Ovary (tissue), 9 donors: ENCODE measurements around the gene DOHH. TPM values are rescaled to one million over a fixed set of nuclear protein-coding genes. Genes with fewer than 3 reads are reported as not detected.

Source experiments
- DNase-seq, 5 donors: peaks; one replicate each; pipeline ENCODE4 v3.0.0-alpha.2; 2019 to 2020
- H3K27ac ChIP-seq, 2 donors: fragments of 200-600 bp; one replicate each; pipeline versions ENCODE4 v1.5.1 to v1.8.0; 2019 to 2022
- H3K27me3 ChIP-seq: fragments of 200-600 bp; one replicate; pipeline ENCODE4 v1.8.0; 2022
- H3K36me3 ChIP-seq: fragments of 200-600 bp; sonication (generic); one replicate; pipeline ENCODE4 v1.5.1; 2019
- H3K4me1 ChIP-seq: one replicate; pipeline ENCODE4 v1.8.1; 2013; ENCODE audit warnings: mild to moderate bottlenecking, moderate library complexity; ENCODE audit not compliant: insufficient read depth
- H3K4me3 ChIP-seq: fragments of 200-600 bp; sonication (generic); one replicate; pipeline ENCODE4 v1.5.1; 2017
- H3K9me3 ChIP-seq, 2 donors: fragments of 200-600 bp in 1 of 2; sonication (generic) in 1 of 2; one replicate each; pipeline versions ENCODE4 v1.5.1 to v1.8.1; 2013 to 2019; ENCODE audit warnings: mild to moderate bottlenecking in 1 of 2, moderate library complexity in 1 of 2
- EP300 ChIP-seq: sonication (generic); formaldehyde crosslinking; IDR thresholded peaks from one replicate; pipeline ENCODE4 v1.6.1; 2017; ENCODE audit warnings: antibody characterized with exemption
- POLR2A ChIP-seq: fragments of 450-650 bp; IDR thresholded peaks from one replicate; pipeline ENCODE4 v1.6.1; 2017; ENCODE audit warnings: antibody characterized with exemption, mild to moderate bottlenecking, moderate library complexity
- WGBS, 3 donors: extraction: QIAGEN DNeasy Blood & Tissue Kit in 1 of 3; methylation state at CpG; one replicate each; pipeline versions ENCODE4 v1.1.5 to v1.1.7; 2013 to 2017; 5-methylcytosine and 5-hydroxymethylcytosine counted together
- intact Hi-C, 4 donors: fragments of 100-400 bp; cut with DNase I; formaldehyde crosslinking; loops; one replicate each; pipeline versions ENCODE4 v1.11.0 to v1.15.1; 2022 to 2023
- polyA plus RNA-seq, 2 donors: library from polyadenylated mRNA; stranded (reverse); fragments of 200-250 nt in 1 of 2; fragments of 350-450 nt in 1 of 2; fragmentation: Illumina TruSeq in 1 of 2; extraction: RNeasy Lipid Tissue Mini Kit (QIAGEN cat#74804) in 1 of 2; gene quantifications; one replicate each; pipeline ENCODE4 v1.2.3, GENCODE V29; 2013 to 2014
- total RNA-seq, 7 donors: library from RNA; depleted of rRNA in 2 of 7; stranded (reverse); fragments of >200 nt in 2 of 7; fragmentation: NEBNext Ultra II Directional in 3 of 7; extraction: Animal tissue kit (Norgen Biotek cat#: 25700) in 3 of 7; gene quantifications; one replicate each; pipeline versions ENCODE4 v1.1.0 to v1.2.4, GENCODE V29; 2016 to 2023
- TF ChIP-seq, protein P1 (sequence below), 3 donors: fragments of 450-650 bp in 2 of 3; fragments of 200-600 bp in 1 of 3; IDR thresholded peaks; one replicate each; pipeline versions ENCODE4 v1.5.1 to v1.8.0; 2016 to 2022; ENCODE audit warnings: antibody characterized with exemption in 3 of 3, mild to moderate bottlenecking in 1 of 3
- donor health status: DM: no; HTN: no; CAD: no; lungs with moderate emphysema.
- donor health status: DM: no; HTN: no; CAD: no.
- donor health status: Bipolar disorder and iron deficiency.
- donor health status: DM: yes; HTN: yes; CAD: no.
- donor health status: DM: no; HTN: no; CAD: no.
- donor health status: DM: yes; HTN: yes; CAD: no.

The DOHH gene
- total and polyA plus RNA-seq, 9 donors, result 7.1 to 14.5 (median 8.5) TPM; not detected in 1

DNA sequence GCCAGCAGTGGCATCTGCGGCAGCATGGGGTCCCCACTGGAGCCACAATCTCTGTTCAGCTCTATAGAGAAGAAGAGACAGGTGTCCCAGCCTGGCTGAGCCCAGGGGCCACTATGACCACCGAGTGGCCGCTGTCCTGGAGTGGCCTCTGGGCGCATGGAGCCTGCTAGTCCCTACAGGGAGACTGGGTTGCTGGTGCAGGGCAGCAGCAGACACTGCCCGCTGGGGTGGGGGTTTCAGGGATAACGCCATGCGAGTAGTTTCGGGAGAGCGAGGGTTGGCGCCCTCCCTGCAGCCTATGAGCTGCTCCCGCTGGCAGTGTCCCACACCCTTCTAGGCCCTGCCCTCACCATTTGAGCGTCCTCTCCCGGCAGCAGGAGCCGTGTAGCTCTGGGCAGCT, 27.6 kb upstream of the DOHH start:
- H3K27ac ChIP-seq, result no peak overlapping the region
- no peaks in the 10 kb centered on the region for H3K27me3 ChIP-seq
- no peak for TF ChIP-seq EP300
- TF ChIP-seq, protein P1, sequence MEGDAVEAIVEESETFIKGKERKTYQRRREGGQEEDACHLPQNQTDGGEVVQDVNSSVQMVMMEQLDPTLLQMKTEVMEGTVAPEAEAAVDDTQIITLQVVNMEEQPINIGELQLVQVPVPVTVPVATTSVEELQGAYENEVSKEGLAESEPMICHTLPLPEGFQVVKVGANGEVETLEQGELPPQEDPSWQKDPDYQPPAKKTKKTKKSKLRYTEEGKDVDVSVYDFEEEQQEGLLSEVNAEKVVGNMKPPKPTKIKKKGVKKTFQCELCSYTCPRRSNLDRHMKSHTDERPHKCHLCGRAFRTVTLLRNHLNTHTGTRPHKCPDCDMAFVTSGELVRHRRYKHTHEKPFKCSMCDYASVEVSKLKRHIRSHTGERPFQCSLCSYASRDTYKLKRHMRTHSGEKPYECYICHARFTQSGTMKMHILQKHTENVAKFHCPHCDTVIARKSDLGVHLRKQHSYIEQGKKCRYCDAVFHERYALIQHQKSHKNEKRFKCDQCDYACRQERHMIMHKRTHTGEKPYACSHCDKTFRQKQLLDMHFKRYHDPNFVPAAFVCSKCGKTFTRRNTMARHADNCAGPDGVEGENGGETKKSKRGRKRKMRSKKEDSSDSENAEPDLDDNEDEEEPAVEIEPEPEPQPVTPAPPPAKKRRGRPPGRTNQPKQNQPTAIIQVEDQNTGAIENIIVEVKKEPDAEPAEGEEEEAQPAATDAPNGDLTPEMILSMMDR (IDR thresholded peaks at IDR 0.05), result no peak
- no peak for TF ChIP-seq POLR2A
- intact Hi-C loops, result no loop called here
- no peak overlapping the region for H3K4me3 ChIP-seq
- no peaks in the 10 kb centered on the region for H3K9me3 ChIP-seq
- H3K4me1 ChIP-seq, result no peaks in the 10 kb centered on the region
- H3K36me3 ChIP-seq, result no peaks in the 10 kb centered on the region
- WGBS, 3 donors, result 94 to 99% (median 98%) methylated on average over 14 of the region's 14 CpGs
- DNase-seq, result no peak

DNA sequence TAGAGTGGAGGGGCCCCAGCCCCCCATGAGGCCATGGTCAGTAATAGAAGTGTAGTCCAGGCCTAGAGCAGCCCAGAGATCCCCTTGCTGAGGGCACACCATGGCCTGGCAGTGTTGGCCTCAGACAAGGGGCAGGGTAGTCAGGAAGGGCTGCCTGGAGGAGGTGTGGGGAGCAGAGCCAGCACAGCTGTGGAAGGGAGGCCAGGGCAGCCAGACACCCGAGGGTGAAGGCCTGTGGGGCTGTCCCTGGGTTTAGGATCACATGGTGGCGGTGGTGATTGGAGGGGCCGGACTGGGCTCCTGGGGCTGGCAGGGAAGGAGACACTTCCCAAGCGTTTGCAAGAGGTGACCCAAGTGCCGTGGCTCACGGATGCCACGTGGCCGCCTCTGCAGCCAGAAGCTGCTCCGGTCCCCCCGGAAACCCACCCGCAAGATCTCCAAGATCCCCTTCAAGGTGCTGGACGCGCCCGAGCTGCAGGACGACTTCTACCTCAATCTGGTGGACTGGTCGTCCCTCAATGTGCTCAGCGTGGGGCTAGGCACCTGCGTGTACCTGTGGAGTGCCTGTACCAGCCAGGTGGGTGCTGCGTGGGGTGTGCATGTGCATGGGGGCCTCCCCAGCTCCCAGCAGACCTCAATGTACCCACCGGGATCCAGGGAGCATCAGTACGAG, 26.9 kb upstream of the DOHH start:
- TF ChIP-seq POLR2A (no peak), EP300 (no peak)
- TF ChIP-seq, protein P1 (IDR thresholded peaks at IDR 0.05), result no peak
- Histone ChIP-seq H3K27me3 (no peaks in the 10 kb centered on the region), H3K4me1 (no peaks in the 10 kb centered on the region), H3K9me3 (no peaks in the 10 kb centered on the region), H3K36me3 (no peaks in the 10 kb centered on the region), H3K27ac (no peak overlapping the region), H3K4me3 (no peak overlapping the region)
- intact Hi-C loops, result no loop called here
- no peak for DNase-seq
- 93 to 94% (median 94%) methylated on average over 20 to 21 of the region's 21 CpGs for WGBS, 3 donors

DNA sequence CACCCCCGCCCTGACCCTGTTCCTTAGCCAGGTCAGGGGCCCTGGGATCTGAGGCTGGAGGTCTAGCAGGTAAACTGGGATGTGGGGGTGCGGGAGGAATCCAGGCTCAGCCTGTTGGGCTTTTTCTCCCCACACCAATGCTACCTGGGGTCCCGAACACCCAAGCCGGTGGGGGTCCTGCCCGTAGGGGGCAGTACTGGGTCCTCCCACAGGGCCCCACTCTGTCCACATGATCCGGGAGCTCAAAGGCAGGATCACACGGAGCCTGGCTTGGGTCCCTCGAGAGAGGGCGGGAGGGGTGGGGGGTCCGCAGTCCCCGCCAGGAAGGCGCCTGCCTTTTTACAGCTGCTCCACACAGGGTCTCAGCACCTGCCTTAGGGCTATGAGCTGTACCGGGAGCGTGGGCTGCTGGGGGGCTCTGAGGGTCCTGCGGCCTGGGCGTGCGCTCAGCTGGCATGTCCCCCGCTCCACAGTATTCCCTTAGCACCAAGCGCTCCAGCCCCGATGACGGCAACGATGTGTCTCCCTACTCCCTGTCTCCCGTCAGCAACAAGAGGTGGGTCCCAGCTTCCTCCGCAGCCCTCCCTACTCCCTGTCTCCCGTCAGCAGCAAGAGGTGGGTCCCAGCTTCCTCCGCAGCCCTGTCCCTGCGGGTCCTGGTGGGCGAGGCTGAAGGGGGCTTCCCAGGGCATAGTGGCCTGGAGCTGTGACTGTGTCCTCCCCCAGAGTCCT, 26.2 kb upstream of the DOHH start:
- H3K4me3 ChIP-seq, result no peak overlapping the region
- WGBS, 3 donors, result 87 to 90% (median 87%) methylated on average over 20 to 28 of the region's 28 CpGs
- intact Hi-C loops, result no loop called here
- TF ChIP-seq, protein P1 (IDR thresholded peaks at IDR 0.05), result no peak
- no peak for TF ChIP-seq POLR2A
- TF ChIP-seq EP300, result no peak
- H3K4me1 ChIP-seq, result no peaks in the 10 kb centered on the region
- DNase-seq, result peak in 1 of 5 donors; percentile 19
- no peak overlapping the region for H3K27ac ChIP-seq
- H3K36me3 ChIP-seq, result no peaks in the 10 kb centered on the region
- H3K27me3 ChIP-seq, result no peaks in the 10 kb centered on the region
- no peaks in the 10 kb centered on the region for H3K9me3 ChIP-seq

DNA sequence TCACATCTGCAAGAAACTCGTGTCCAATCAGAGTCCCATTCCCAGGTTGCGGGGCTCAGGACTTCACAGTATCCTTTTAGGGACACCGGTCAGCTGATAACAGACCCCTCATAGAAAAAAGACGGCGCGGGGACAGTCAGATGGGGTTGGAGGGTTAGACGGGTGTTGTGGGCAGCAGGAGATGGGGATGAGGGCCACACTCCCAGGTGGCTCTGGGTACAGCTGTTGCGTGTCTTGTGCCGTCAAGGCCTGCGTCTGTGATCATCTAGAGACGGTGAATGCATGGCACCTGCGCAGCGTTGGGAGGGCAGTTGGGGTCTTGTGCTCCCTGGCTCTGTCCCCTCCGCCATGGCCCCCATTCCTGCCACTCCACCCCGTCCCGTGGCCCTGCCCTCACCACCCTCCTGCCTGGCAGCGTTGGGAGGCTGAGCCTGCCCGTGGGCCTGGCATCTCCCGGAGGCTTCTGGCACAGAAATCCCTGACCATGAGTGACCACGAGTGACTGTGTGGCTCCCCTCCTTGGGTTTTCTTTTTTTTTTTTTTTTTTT, 24.5 kb upstream of the DOHH start:
- WGBS, 3 donors, result 89 to 94% (median 90%) methylated on average over 20 of the region's 20 CpGs
- intact Hi-C loops, result no loop called here
- H3K27ac ChIP-seq, result no peak overlapping the region
- no peaks in the 10 kb centered on the region for H3K36me3 ChIP-seq
- H3K27me3 ChIP-seq, result no peaks in the 10 kb centered on the region
- DNase-seq, result no peak
- no peak overlapping the region for H3K4me3 ChIP-seq
- no peaks in the 10 kb centered on the region for H3K4me1 ChIP-seq
- TF ChIP-seq, protein P1 (IDR thresholded peaks at IDR 0.05), result no peak
- TF ChIP-seq EP300 (no peak), POLR2A (no peak)
- no peaks in the 10 kb centered on the region for H3K9me3 ChIP-seq
